ENCODE results near the gene CNTF. TPM values are rescaled to one million over a fixed set of nuclear protein-coding genes. Genes with fewer than 3 reads are reported as not detected.
A peak's percentile ranks its signal among the peaks of the same experiment; 100 is the strongest.

The CNTF gene
- polyA plus RNA-seq, 1 of the 3 experiments (the other 2 are of a cell fraction): 0.87 TPM

GRCh38 chr11:58580311-58580710 is 42.2 kb upstream of the CNTF start:
- no peak for TF ChIP-seq MAX (IDR thresholded peaks at IDR 0.05; ENCODE audit: low read depth)
- TF ChIP-seq CTCF (IDR thresholded peaks at IDR 0.05): no peak
- TF ChIP-seq RFX5 (IDR thresholded peaks at IDR 0.05; ENCODE audit: low read length): no peak
- no peak for TF ChIP-seq EZH2phosphoT487 (IDR thresholded peaks at IDR 0.05; ENCODE audit: borderline replicate concordance, low read depth)
- no peak for TF ChIP-seq IRF3 (IDR thresholded peaks at IDR 0.05; ENCODE audit: low read depth, low read length)
- no peak for TF ChIP-seq NFIC (IDR thresholded peaks at IDR 0.05; ENCODE audit: borderline replicate concordance)
- TF ChIP-seq RXRA (IDR thresholded peaks at IDR 0.05; ENCODE audit: borderline replicate concordance, low read depth): no peak
- TF ChIP-seq NRF1 (IDR thresholded peaks at IDR 0.05; ENCODE audit: low read depth, low read length): no peak
- TF ChIP-seq CHD2 (IDR thresholded peaks at IDR 0.05; ENCODE audit: low read length, partially characterized antibody): no peak
- no peak for TF ChIP-seq POLR2AphosphoS5 (IDR thresholded peaks at IDR 0.05; ENCODE audit: low read depth, low read length)
- no peak for TF ChIP-seq USF1 (IDR thresholded peaks at IDR 0.05; ENCODE audit: borderline replicate concordance, low read depth)
- TF ChIP-seq TEAD4 (IDR thresholded peaks at IDR 0.05; ENCODE audit: borderline replicate concordance, insufficient read depth): no peak
- H3K79me2 ChIP-seq (ENCODE audit: insufficient read depth): peaks cover 77% of the 10 kb centered on the region
- H3K27me3 ChIP-seq (ENCODE audit: insufficient read depth): no peaks in the 10 kb centered on the region
- H4K20me1 ChIP-seq (ENCODE audit: insufficient read depth): peaks cover 34% of the 10 kb centered on the region
- no peaks in the 10 kb centered on the region; the same call in 1 of the 2 replicates for H3K9me2 ChIP-seq
- POLR2A ChIA-PET: no interaction called here
- no peaks in the 10 kb centered on the region for H3K9me3 ChIP-seq
- DNase-seq: no peak
- peak overlapping the region; percentile 94 to 95; a peak in 3 of 4 replicates for H3K27ac ChIP-seq (ENCODE audit: low read depth in 2 of 2, low read length in 1 of 2)
- CTCF ChIA-PET: interaction anchor here (1.3 kb wide), 1 partner anchor 49 kb away, joined by 4 read pairs; no protein-coding TSS in a partner anchor
- WGBS (ENCODE audit: low lambda C conversion rate): 4% methylated on average over 2 of the region's 2 CpGs
- peaks cover 34% of the 10 kb centered on the region for H3F3A ChIP-seq (replicated peaks; ENCODE audit: insufficient read depth)
- H3K4me3 ChIP-seq (ENCODE audit: low read depth in 2 of 2, low read length in 1 of 2): peak overlapping the region; percentile 78 to 97
- H3K36me3 ChIP-seq (replicated peaks in 1 of 2; ENCODE audit: control insufficient read depth in 1 of 2, insufficient read depth in 2 of 2, low read length in 1 of 2): peaks cover 12 to 16% of the 10 kb centered on the region in 2 experiments
- no peak overlapping the region for H2AFZ ChIP-seq (ENCODE audit: low read depth)
- peaks cover 14 to 41% of the 10 kb centered on the region in 2 experiments; a peak in 3 of 4 replicates for H3K4me1 ChIP-seq (ENCODE audit: control insufficient read depth in 1 of 2, insufficient read depth in 2 of 2, low read depth in 1 of 2, low read length in 1 of 2)
- H3K9ac ChIP-seq: peak overlapping the region; percentile 94; the same call in 1 of the 2 replicates
- peak overlapping the region; percentile 77 for H3K4me2 ChIP-seq

GRCh38 chr11:58582437-58582836 is 40.0 kb upstream of the CNTF start:
- no peak overlapping the region for H3K4me3 ChIP-seq (ENCODE audit: low read depth in 2 of 2, low read length in 1 of 2)
- POLR2A ChIA-PET: no interaction called here
- WGBS (ENCODE audit: low lambda C conversion rate): 93% methylated on average over 1 of the region's 1 CpG

More at GRCh38 chr11:58582437-58582836, 40.0 kb upstream of the CNTF start:
- no peak for DNase-seq
- no peak for TF ChIP-seq USF2 (IDR thresholded peaks at IDR 0.05; ENCODE audit: borderline replicate concordance, low read depth, low read length)
- TF ChIP-seq USF1 (IDR thresholded peaks at IDR 0.05; ENCODE audit: borderline replicate concordance, low read depth): no peak
- no peaks in the 10 kb centered on the region for H3K27me3 ChIP-seq (ENCODE audit: insufficient read depth)
- no peaks in the 10 kb centered on the region; the same call in 1 of the 2 replicates for H3K9me2 ChIP-seq
- 0 out of 2 replicates have a peak overlapping the region, but pooled peaks have one; percentile 7 for H3K4me2 ChIP-seq
- peaks cover 16% of the 10 kb centered on the region for H3F3A ChIP-seq (replicated peaks; ENCODE audit: insufficient read depth)
- H3K79me2 ChIP-seq (ENCODE audit: insufficient read depth): peaks cover 80% of the 10 kb centered on the region
- peaks cover 34% of the 10 kb centered on the region for H4K20me1 ChIP-seq (ENCODE audit: insufficient read depth)
- H3K9me3 ChIP-seq: no peaks in the 10 kb centered on the region
- no peak overlapping the region for H3K27ac ChIP-seq (ENCODE audit: low read depth in 2 of 2, low read length in 1 of 2)
- CTCF ChIA-PET: interaction anchor here (1.0 kb wide), 2 partner anchors 15 to 47 kb away, joined by 3 to 4 read pairs; no protein-coding TSS in a partner anchor
- H2AFZ ChIP-seq (ENCODE audit: low read depth): no peak overlapping the region
- H3K9ac ChIP-seq: no peak overlapping the region
- peaks cover 5 to 27% of the 10 kb centered on the region in 2 experiments; a peak in 3 of 4 replicates for H3K4me1 ChIP-seq (ENCODE audit: control insufficient read depth in 1 of 2, insufficient read depth in 2 of 2, low read depth in 1 of 2, low read length in 1 of 2)
- H3K36me3 ChIP-seq (replicated peaks in 1 of 2; ENCODE audit: control insufficient read depth in 1 of 2, insufficient read depth in 2 of 2, low read length in 1 of 2): peaks cover 29 to 36% of the 10 kb centered on the region in 2 experiments

Data from SK-N-SH (cell line).